GM12891 (cell line): ENCODE measurements around the gene NUTM2A.
"Not testable (repeated sequence)": the region's sequence is repeated elsewhere in the genome, so short reads cannot be mapped to it uniquely, and the experiment has no call there.

Source experiments
- PAX5 ChIP-seq: IDR thresholded peaks from 2 replicates; pipeline ENCODE4 v1.6.1; 2011; ENCODE audit warnings: low read length, moderate library complexity, mild to moderate bottlenecking; ENCODE audit not compliant: insufficient read depth, severe bottlenecking
- POLR2A ChIP-seq: IDR thresholded peaks from 2 replicates; pipeline ENCODE4 v1.6.1; 2011; ENCODE audit warnings: low read depth, low read length, control low read depth
- POLR2AphosphoS5 ChIP-seq: IDR thresholded peaks from 2 replicates; pipeline ENCODE4 v1.6.1; 2011; ENCODE audit warnings: low read depth, low read length, control low read depth
- POU2F2 ChIP-seq: IDR thresholded peaks from 2 replicates; pipeline ENCODE4 v1.6.1; 2011; ENCODE audit warnings: low read depth, mild to moderate bottlenecking, control low read depth, low read length, moderate library complexity
- SPI1 ChIP-seq: IDR thresholded peaks from 2 replicates; pipeline ENCODE4 v1.6.1; 2011; ENCODE audit warnings: low read depth, low read length, control low read depth
- TAF1 ChIP-seq: IDR thresholded peaks from 2 replicates; pipeline ENCODE4 v1.6.1; 2011; ENCODE audit warnings: low read depth, low read length, control low read depth

- not testable (repeated sequence) for TF ChIP-seq POLR2A, POU2F2, POLR2AphosphoS5, TAF1, SPI1, PAX5
These were observed 18.3 kb upstream of the NUTM2A start for GRCh38 chr10:87206922-87207321.
